Activated naive CD4-positive, alpha-beta T cell treated with anti-CD3 and anti-CD28 coated beads, Interleukin-2, amount 50 U/mL, for 16 hours (primary cell): ENCODE results near the gene LCE7A.
A peak's percentile ranks its signal among the peaks of the same experiment; 100 is the strongest.

ENCODE experiments used
- DNase-seq: peaks from one replicate; pipeline ENCODE4 v3.0.0-alpha.2; 2020

Gene LCE7A

GRCh38 chr1:152859696-152860095 lies at the start of gene LCE7A:
Gene LCE7A (plus strand): TSS chr1:152859996. CDS start chr1:152860698, 702 bp downstream.
- no peak for DNase-seq

GRCh38 chr1:152811050-152811449 lies 48.7 kb upstream of the LCE7A start:
- no peak for DNase-seq

GRCh38 chr1:152811671-152812070 lies 48.1 kb upstream of the LCE7A start, which contains the start of gene LCE1B:
Gene LCE1B (plus strand): TSS chr1:152811971. CDS start chr1:152812447, 476 bp downstream.
- DNase-seq, result no peak

GRCh38 chr1:152817309-152817708 lies 42.5 kb upstream of the LCE7A start:
- no peak for DNase-seq

GRCh38 chr1:152823294-152823693 lies 36.5 kb upstream of the LCE7A start:
- no peak for DNase-seq

GRCh38 chr1:152824964-152825363 lies 34.8 kb upstream of the LCE7A start:
- DNase-seq, result no peak

- DNase-seq, result no peak
Measured at GRCh38 chr1:152827173-152827572, 32.6 kb upstream of the LCE7A start, which contains the start of gene LCE1A. Gene LCE1A (plus strand): TSS chr1:152827473. CDS start chr1:152827473, 0 bp downstream.

- DNase-seq, result no peak
Measured at GRCh38 chr1:152836870-152837269, 22.9 kb upstream of the LCE7A start.

- no peak for DNase-seq
Measured at GRCh38 chr1:152842556-152842955, 17.2 kb upstream of the LCE7A start, which contains the start of gene LCE6A. Gene LCE6A (plus strand): TSS chr1:152842856. CDS start chr1:152843521, 665 bp downstream.

GRCh38 chr1:152855661-152856060 lies 4.1 kb upstream of the LCE7A start:
- DNase-seq, result no peak

- DNase-seq, result no peak
Measured at GRCh38 chr1:152858062-152858461, 1.7 kb upstream of the LCE7A start.

- no peak for DNase-seq
Measured at GRCh38 chr1:152860129-152860528, 333 bp downstream of the LCE7A start.

- DNase-seq, result no peak
Measured at GRCh38 chr1:152861374-152861773, 1.6 kb downstream of the LCE7A start.

GRCh38 chr1:152864443-152864842 lies 4.6 kb downstream of the LCE7A start:
- DNase-seq, result no peak

- no peak for DNase-seq
Measured at GRCh38 chr1:152866321-152866720, 6.5 kb downstream of the LCE7A start.

GRCh38 chr1:152869808-152870419 lies 10.1 kb downstream of the LCE7A start:
- DNase-seq, result peak; percentile 48

- DNase-seq, result no peak
Measured at GRCh38 chr1:152870831-152871730, 11.3 kb downstream of the LCE7A start.

- DNase-seq, result no peak
Measured at GRCh38 chr1:152871731-152872126, 11.9 kb downstream of the LCE7A start.

GRCh38 chr1:152873495-152873894 lies 13.7 kb downstream of the LCE7A start:
- no peak for DNase-seq

- DNase-seq, result no peak
Measured at GRCh38 chr1:152876827-152877226, 17.0 kb downstream of the LCE7A start.

GRCh38 chr1:152878042-152878441 lies 18.2 kb downstream of the LCE7A start, which contains the start of gene SMCP:
Gene SMCP (plus strand): TSS chr1:152878322. CDS start chr1:152884423, 6,101 bp downstream.
- DNase-seq, result peak; percentile 17

- no peak for DNase-seq
Measured at GRCh38 chr1:152879559-152880198, 19.9 kb downstream of the LCE7A start.

GRCh38 chr1:152880316-152880715 lies 20.5 kb downstream of the LCE7A start:
- no peak for DNase-seq
